ENCODE results near the gene CD300LF. TPM values are rescaled to one million over a fixed set of nuclear protein-coding genes. Genes with fewer than 3 reads are reported as not detected.

The CD300LF gene
- total and polyA plus RNA-seq, 4 donors = 0.13 to 1.9 (median 1.0) TPM

GRCh38 chr17:74748529-74749278, 36.0 kb upstream of the CD300LF start, which contains the start of gene NHERF1 (continued):
- no peak for TF ChIP-seq ZBTB33 (IDR thresholded peaks at IDR 0.05)
- peak; percentile 97 for TF ChIP-seq TAF1 (conservative IDR thresholded peaks at IDR 0.05)
- TF ChIP-seq ATF3 (IDR thresholded peaks at IDR 0.05) = no peak
- no peak for TF ChIP-seq FOXA2 (IDR thresholded peaks at IDR 0.05)
- TF ChIP-seq YY1 (IDR thresholded peaks at IDR 0.05) = peak; percentile 29
- no peak for TF ChIP-seq NR2F2 (IDR thresholded peaks at IDR 0.05)

- H3K27me3 ChIP-seq (ENCODE audit: control insufficient read depth in 4 of 4, insufficient read depth in 4 of 4, low read length in 3 of 4) = no peaks in the 10 kb centered on the region
- peak overlapping the region; percentile 43 to 73 for H3K27ac ChIP-seq (ENCODE audit: low read depth in 1 of 2, low read length in 2 of 2)
- no peak for TF ChIP-seq JUND (IDR thresholded peaks at IDR 0.05)
- TF ChIP-seq TAF1 (conservative IDR thresholded peaks at IDR 0.05) = no peak
- TF ChIP-seq RAD21 (IDR thresholded peaks at IDR 0.05) = peak in 1 of 2 donors; percentile 10
- TF ChIP-seq CTCF (IDR thresholded peaks at IDR 0.05; ENCODE audit: low read depth, low read length, missing input control) = peak; percentile 42
- TF ChIP-seq ATF3 (IDR thresholded peaks at IDR 0.05) = no peak
- peaks cover 17 to 56% (median 38%) of the 10 kb centered on the region in 4 donors for H3K4me1 ChIP-seq (ENCODE audit: control insufficient read depth in 4 of 4, insufficient read depth in 4 of 4, low read length in 3 of 4)
- no peak for DNase-seq (ENCODE audit: low spot score)
- under 1% methylated on average over 34 of the region's 34 CpGs for WGBS
- H3K4me3 ChIP-seq (ENCODE audit: low read depth in 1 of 3, low read length in 3 of 3) = peak overlapping the region in 2 of 3 donors; percentile 42 to 47
- H3K36me3 ChIP-seq (ENCODE audit: control insufficient read depth in 4 of 4, insufficient read depth in 3 of 4, low read depth in 1 of 4, low read length in 3 of 4) = no peaks in the 10 kb centered on the region
- no peak overlapping the region for H3K9ac ChIP-seq (ENCODE audit: low read depth in 1 of 2, low read length in 2 of 2)
- no peaks in the 10 kb centered on the region for H3K9me3 ChIP-seq (ENCODE audit: control insufficient read depth in 4 of 4, low read length in 3 of 4)
These were observed 35.5 kb upstream of the CD300LF start for GRCh38 chr17:74748279-74748528.

GRCh38 chr17:74746922-74747321, 34.2 kb upstream of the CD300LF start:
- Histone ChIP-seq H3K9ac (ENCODE audit: low read depth in 1 of 2, low read length in 2 of 2) (no peak overlapping the region), H3K9me3 (ENCODE audit: control insufficient read depth in 4 of 4, low read length in 3 of 4) (no peaks in the 10 kb centered on the region), H3K4me3 (ENCODE audit: low read depth in 1 of 3, low read length in 3 of 3) (no peak overlapping the region), H3K36me3 (ENCODE audit: control insufficient read depth in 4 of 4, insufficient read depth in 3 of 4, low read depth in 1 of 4, low read length in 3 of 4) (no peaks in the 10 kb centered on the region), H3K27ac (ENCODE audit: low read depth in 1 of 2, low read length in 2 of 2) (peak overlapping the region; percentile 38 to 73), H3K4me1 (ENCODE audit: control insufficient read depth in 4 of 4, insufficient read depth in 4 of 4, low read length in 3 of 4) (peaks cover 6 to 45% (median 28%) of the 10 kb centered on the region in 4 donors), H3K27me3 (ENCODE audit: control insufficient read depth in 4 of 4, insufficient read depth in 4 of 4, low read length in 3 of 4) (no peaks in the 10 kb centered on the region)
- TF ChIP-seq HNF4A (conservative IDR thresholded peaks at IDR 0.05) = no peak
- TF ChIP-seq NR2F2 (IDR thresholded peaks at IDR 0.05) = peak; percentile 85
- no peak for TF ChIP-seq ATF3 (IDR thresholded peaks at IDR 0.05)
- TF ChIP-seq SP1 (IDR thresholded peaks at IDR 0.05) = no peak
- no peak for TF ChIP-seq GABPA (IDR thresholded peaks at IDR 0.05 in 1 of 2, conservative IDR thresholded peaks at IDR 0.05 in 1 of 2)
- no peak for TF ChIP-seq ZBTB33 (IDR thresholded peaks at IDR 0.05)
- peak in 1 of 2 donors; percentile 40 for TF ChIP-seq RXRA (IDR thresholded peaks at IDR 0.05)
- no peak for TF ChIP-seq FOXA2 (IDR thresholded peaks at IDR 0.05)
- no peak for TF ChIP-seq REST (IDR thresholded peaks at IDR 0.05)
- WGBS = 47% methylated on average over 6 of the region's 6 CpGs
- no peak for DNase-seq (ENCODE audit: low spot score)

Measured in liver (tissue), 9 donors.